GM18867 (cell line): Measurements from ENCODE around the gene TES.
"Not testable (repeated sequence)": the region's sequence is repeated elsewhere in the genome, so short reads cannot be mapped to it uniquely, and the experiment has no call there.

Experiments used
- ATAC-seq: cut with Tn5 transposase; IDR thresholded peaks from one replicate; pipeline ENCODE4 v1.9.1; 2021; ENCODE audit warnings: mild to moderate bottlenecking, moderate library complexity; ENCODE audit not compliant: unreplicated experiment

The TES gene

GRCh38 chr7:116279217-116279616 lies 68.9 kb downstream of the TES start:
- ATAC-seq: no peak

DNA sequence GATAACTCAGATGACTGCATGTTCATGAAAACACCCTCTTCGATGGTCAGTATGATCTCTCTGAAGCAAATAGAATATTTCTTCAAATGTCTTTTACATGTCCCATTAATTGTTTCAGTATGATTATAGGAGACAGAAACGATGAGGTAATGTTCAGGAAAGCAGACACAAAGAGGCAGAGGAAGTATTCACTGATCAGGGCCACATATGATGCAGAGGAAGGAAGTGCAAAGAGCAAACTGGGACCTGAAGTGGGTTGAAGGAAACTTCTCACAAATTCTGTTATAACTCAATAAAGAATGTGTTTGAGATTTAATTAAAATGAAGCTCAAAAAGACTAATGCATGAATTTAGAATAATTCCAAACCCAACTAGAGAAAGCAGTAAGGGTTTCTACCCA lies 70.5 kb downstream of the TES start:
- ATAC-seq: no peak

DNA sequence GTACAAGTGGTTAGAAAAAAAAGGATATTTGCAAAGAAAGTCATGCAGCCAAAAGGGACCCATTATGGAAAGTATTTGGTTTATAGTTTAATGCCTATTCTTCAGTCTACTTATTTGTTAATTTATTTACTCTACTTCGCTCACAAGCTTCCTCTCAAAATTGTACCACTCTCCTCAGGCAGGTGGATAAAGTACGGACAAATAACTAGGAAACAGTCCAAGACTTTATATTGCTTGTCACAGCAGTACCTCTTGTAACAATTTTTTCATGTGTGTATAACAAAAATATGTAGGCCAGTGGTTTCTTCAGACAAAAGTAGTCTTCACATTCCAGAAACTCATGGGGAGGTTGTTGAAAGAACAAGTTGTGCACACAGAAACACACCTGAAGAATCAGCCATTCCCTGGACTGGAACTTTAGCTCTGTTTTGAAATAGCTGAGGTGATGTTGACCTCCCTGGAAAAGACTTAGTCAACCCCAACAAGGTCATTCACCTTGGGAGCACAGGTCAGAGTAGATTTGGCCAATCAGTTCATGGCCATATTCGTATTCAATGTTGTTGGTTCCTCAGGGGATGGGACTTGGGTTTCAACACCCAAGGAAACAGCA lies 73.4 kb downstream of the TES start:
- ATAC-seq: no peak

- no peak for ATAC-seq
These were observed 74.1 kb downstream of the TES start for GRCh38 chr7:116284390-116284789.

DNA sequence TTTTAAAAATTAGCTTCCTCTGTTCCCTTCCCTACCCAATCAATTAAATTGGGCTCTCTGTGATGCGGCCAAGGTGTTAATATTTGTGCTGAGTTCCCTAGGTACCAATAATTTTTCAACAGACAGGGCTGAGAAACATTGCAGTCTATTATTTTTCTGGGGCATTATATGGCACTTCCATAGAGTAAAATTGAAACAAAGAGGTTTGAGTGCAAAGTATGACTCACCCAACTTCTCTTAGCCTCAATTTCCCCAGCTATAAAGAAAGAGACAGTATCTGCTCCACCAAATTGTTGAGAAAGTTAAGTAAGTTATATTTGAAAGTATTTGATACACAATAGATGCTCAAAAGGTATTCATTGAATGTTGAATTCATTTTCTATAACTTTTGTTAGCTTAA lies 74.9 kb downstream of the TES start:
- ATAC-seq: no peak

DNA sequence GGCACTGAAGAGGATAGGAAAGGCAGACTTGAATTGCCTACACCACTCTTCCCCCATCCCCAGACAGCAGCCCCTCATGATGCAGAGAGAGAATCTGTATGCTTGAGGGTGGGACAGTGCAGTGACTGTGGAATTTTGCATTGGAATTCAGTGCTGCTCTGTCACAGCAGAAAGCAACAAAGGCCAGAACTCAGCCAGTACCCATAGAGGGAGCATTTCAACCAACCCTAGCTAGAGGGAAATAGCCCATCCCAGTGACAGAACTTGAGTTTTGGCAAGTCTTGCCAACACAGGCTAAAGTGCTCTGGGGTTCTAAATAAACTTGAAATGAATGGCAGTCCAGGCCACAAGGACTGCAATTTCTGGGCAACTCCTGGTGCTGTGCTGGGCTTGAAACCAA lies 80.4 kb downstream of the TES start:
- ATAC-seq: no peak

- ATAC-seq: no peak
These were observed 81.6 kb downstream of the TES start for GRCh38 chr7:116291937-116292336.

DNA sequence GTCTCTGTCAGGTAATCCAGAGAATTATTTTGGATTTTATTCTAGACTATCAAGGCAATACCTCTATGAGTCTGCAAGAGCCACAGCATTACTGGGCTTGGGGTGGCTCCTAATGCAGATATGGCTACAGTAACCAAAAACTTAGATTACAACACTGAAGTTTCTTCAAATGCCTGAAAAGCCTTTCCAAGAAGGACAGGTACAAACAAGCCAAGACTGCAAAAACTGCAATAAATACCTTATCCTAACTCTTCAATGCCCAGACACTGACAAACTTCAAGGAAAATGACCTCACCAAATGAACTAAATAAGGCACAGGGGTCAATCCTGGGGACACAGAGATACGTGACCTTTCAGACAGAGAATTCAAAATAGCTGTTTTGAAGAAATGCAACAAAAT lies 82.0 kb downstream of the TES start:
- ATAC-seq: no peak

DNA sequence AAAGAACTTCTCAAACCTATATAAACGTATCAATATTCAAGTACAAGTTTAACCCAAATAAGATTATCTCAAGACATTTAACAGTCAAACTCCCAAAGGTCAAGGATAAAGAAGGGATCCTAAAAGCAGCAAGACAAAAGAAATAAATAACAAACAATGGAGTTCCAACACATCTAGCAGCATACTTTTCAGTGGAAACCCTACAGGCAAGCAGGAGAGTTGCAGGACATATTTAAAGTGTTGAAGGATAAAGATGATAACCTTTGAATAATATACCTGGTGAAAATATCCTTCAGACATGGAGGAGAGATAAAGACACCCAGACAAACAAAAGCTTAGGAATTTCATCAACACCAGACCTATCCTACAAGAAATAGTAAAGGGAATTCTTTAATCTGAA lies 82.8 kb downstream of the TES start:
- ATAC-seq: peak; percentile 50

- no peak for ATAC-seq
These were observed 83.3 kb downstream of the TES start for GRCh38 chr7:116293633-116294032.

DNA sequence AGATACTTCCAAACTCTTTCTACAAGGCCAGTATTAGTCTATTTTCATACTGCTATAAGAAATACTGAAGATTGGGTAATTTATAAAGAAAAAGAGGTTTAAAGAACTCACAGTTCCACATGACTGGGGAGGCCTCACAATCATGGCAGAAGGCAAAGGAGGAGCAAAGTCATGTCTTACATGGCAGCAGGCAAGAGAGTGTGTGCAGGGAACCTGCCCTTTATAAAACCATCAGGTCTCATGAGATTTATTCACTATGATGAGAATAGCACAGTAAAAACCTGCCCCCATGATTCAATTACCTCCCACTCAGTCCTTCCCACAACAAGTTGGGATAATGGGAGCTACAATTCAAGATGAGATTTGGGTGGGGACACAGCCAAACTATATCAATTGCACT lies 85.6 kb downstream of the TES start:
- ATAC-seq: not testable (repeated sequence)

- ATAC-seq: no peak
These were observed 87.7 kb downstream of the TES start for GRCh38 chr7:116298055-116298454.

- ATAC-seq: no peak
These were observed 88.2 kb downstream of the TES start for GRCh38 chr7:116298576-116298975.

- no peak for ATAC-seq
These were observed 95.4 kb downstream of the TES start for GRCh38 chr7:116305485-116306408.

DNA sequence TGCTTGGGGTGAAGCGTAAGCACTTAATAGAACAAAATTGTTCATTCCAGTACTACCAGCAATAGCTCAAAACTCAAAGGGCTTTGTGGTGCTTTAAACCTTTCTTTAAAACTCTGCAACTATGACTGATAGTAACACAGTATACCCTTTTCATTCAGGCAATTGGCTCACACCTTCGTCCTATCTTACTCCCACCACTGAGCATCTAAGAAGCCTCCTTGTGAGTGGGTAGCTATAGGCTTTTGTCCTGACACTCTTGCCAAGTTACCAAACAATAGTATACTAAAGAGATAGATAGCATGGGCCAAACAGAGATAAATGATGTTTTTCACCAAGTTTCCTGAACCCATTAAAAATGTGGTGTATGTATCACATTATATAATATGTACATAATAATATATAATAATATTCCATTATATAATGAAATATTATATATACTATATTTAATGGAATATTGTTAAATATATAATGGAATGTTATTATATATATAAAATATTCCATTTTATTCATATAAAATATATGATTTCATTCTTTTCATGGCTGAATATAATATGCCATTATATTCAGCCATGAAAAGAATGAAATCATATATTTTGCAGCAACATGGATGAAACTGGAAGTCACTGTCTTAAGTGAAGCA lies 96.2 kb downstream of the TES start:
- ATAC-seq: no peak

- ATAC-seq: no peak
These were observed 96.9 kb downstream of the TES start for GRCh38 chr7:116307253-116307652.
